ENCODE results near the gene DNAH6. TPM values are rescaled to one million over a fixed set of nuclear protein-coding genes. Genes with fewer than 3 reads are reported as not detected.

DNAH6 gene
- total and polyA plus RNA-seq, 2 experiments from 2014 or later, result 0.11 TPM; not detected in 1

DNA sequence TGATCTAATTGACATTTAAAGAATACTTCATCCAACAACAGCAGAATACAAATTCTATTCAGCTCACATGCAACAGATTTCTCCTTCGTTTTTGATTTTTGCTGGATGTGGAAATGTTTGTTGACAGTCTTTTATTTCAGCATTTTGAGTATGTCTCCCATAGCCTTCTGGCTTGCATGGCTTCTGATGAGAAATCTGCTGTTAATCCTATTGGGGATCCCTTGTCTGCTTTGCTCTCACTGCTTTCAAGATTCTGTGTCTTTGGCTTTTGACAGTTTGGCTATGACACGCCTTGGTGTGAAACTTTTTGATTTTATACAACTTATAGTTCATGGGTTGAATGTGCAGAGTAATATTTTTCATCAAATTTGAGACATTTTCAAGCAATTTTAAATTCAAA lies 319.9 kb downstream of the DNAH6 start:
- 53 to 64% methylated on average over 2 of the region's 2 CpGs for WGBS, 2 experiments (ENCODE audit: low coverage in 1 of 2, low lambda C conversion rate in 2 of 2, missing lambda C conversion rate in 2 of 2)
- peaks cover 25% of the 10 kb centered on the region for H3K4me1 ChIP-seq (ENCODE audit: insufficient read depth)

DNA sequence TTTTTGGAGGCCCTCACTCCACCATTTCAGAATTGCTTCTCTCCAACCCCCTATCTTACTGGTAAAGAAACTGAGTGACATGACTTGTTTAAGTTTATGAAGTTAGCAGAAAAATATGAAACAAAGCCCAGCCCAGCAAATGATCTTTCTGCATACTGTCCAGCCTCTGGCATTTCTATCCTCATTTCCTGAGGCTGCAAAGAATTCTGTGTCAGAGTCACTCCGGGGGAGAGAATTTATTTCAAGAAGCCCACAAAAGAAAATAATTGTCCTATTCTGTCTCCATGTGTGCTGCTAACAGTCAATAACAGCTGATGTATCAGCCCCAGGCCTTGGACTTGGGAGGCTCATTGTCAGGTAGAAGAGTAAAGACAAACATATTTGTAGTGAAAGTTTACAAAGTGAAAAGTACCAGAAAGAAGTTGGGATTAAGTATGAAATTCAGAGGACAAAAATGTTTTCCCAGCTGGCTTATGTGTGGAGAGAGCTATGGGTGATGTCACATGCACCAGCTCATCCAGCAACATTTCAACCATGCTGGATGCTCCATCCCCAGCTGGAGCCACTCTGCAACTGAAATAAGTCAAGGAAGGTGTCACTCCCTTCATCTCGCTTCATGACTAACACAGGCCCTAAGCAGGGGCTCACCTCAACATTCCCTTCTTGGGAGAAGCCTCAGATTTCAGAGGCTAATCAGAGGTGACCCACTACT lies 322.3 kb downstream of the DNAH6 start:
- no peak for TF ChIP-seq EZH2phosphoT487 (IDR thresholded peaks at IDR 0.05; ENCODE audit: insufficient read depth, low read depth)
- no peak for TF ChIP-seq EZH2 (IDR thresholded peaks at IDR 0.05; ENCODE audit: insufficient read depth, poor library complexity, severe bottlenecking)
- in situ Hi-C loops (cut with MboI), result no loop called here
- no peaks in the 10 kb centered on the region for H4K20me1 ChIP-seq (ENCODE audit: insufficient read depth)
- no peaks in the 10 kb centered on the region for H3K36me3 ChIP-seq (ENCODE audit: low read depth)
- peak; percentile 66 for DNase-seq
- 85 to 86% methylated on average over 2 of the region's 2 CpGs for WGBS, 2 experiments (ENCODE audit: low coverage in 1 of 2, low lambda C conversion rate in 2 of 2, missing lambda C conversion rate in 2 of 2)
- no peak overlapping the region for H2AFZ ChIP-seq
- peak overlapping the region; percentile 44 for H3K27ac ChIP-seq
- peaks cover 25% of the 10 kb centered on the region for H3K4me1 ChIP-seq (ENCODE audit: insufficient read depth)
- H3K27me3 ChIP-seq (replicated peaks; ENCODE audit: insufficient read depth), result no peaks in the 10 kb centered on the region
- peaks cover 18% of the 10 kb centered on the region for H3F3A ChIP-seq (ENCODE audit: insufficient read depth)
- 0 out of 2 replicates have a peak overlapping the region, but pooled peaks have one; percentile 17 for H3K4me3 ChIP-seq
- H3K79me2 ChIP-seq (ENCODE audit: insufficient read depth), result no peaks in the 10 kb centered on the region
- H3K9me3 ChIP-seq (ENCODE audit: low read depth), result no peaks in the 10 kb centered on the region
- no peak overlapping the region for H3K9ac ChIP-seq
- H3K9me2 ChIP-seq (ENCODE audit: insufficient read depth), result no peaks in the 10 kb centered on the region
- peak overlapping the region; percentile 26 for H3K4me2 ChIP-seq (ENCODE audit: unreplicated experiment)

More for the DNA sequence above, 319.9 kb downstream of the DNAH6 start:
- H3K27me3 ChIP-seq (replicated peaks; ENCODE audit: insufficient read depth), result no peaks in the 10 kb centered on the region
- H3K4me3 ChIP-seq, result no peak overlapping the region
- H3K9me2 ChIP-seq (ENCODE audit: insufficient read depth), result no peaks in the 10 kb centered on the region
- H3K79me2 ChIP-seq (ENCODE audit: insufficient read depth), result no peaks in the 10 kb centered on the region
- H2AFZ ChIP-seq, result no peak overlapping the region
- no peak overlapping the region for H3K27ac ChIP-seq
- peaks cover 18% of the 10 kb centered on the region for H3F3A ChIP-seq (ENCODE audit: insufficient read depth)
- DNase-seq, result no peak
- H3K4me2 ChIP-seq (ENCODE audit: unreplicated experiment), result no peak overlapping the region
- no peak for TF ChIP-seq EZH2 (IDR thresholded peaks at IDR 0.05; ENCODE audit: insufficient read depth, poor library complexity, severe bottlenecking)
- no peak for TF ChIP-seq EZH2phosphoT487 (IDR thresholded peaks at IDR 0.05; ENCODE audit: insufficient read depth, low read depth)
- no peak overlapping the region for H3K9ac ChIP-seq
- in situ Hi-C loops (cut with MboI), result no loop called here
- H3K9me3 ChIP-seq (ENCODE audit: low read depth), result no peaks in the 10 kb centered on the region
- no peaks in the 10 kb centered on the region for H3K36me3 ChIP-seq (ENCODE audit: low read depth)
- no peaks in the 10 kb centered on the region for H4K20me1 ChIP-seq (ENCODE audit: insufficient read depth)

DNA sequence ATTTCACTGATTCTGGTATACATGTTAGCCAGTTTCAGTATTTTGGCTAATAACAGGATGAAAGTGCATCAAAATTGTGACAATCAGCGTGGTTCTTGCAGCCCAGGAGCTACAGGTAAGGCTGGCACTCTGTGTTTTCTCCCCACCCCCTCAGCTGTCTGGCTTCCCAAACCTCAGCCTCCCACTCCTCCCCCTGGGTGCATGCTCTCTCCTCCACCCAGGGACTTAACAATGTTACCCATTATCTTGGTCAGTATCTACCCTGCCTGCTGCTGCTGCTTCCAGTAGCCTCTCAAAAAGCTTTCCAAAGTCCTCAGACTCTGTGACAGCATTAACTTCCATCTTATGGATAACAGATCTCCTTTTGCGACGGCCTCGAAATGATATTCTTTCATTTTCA lies 323.6 kb downstream of the DNAH6 start:
- Histone ChIP-seq H4K20me1 (ENCODE audit: insufficient read depth) (no peaks in the 10 kb centered on the region), H3K9me2 (ENCODE audit: insufficient read depth) (no peaks in the 10 kb centered on the region), H2AFZ (0 out of 2 replicates have a peak overlapping the region, but pooled peaks have one; percentile 12), H3K36me3 (ENCODE audit: low read depth) (no peaks in the 10 kb centered on the region), H3K4me3 (no peak overlapping the region), H3K79me2 (ENCODE audit: insufficient read depth) (no peaks in the 10 kb centered on the region), H3F3A (ENCODE audit: insufficient read depth) (peaks cover 18% of the 10 kb centered on the region), H3K9ac (no peak overlapping the region), H3K9me3 (ENCODE audit: low read depth) (no peaks in the 10 kb centered on the region), H3K4me2 (ENCODE audit: unreplicated experiment) (peak overlapping the region; percentile 39), H3K27ac (no peak overlapping the region), H3K27me3 (replicated peaks; ENCODE audit: insufficient read depth) (no peaks in the 10 kb centered on the region), H3K4me1 (ENCODE audit: insufficient read depth) (peaks cover 25% of the 10 kb centered on the region)
- no peak for DNase-seq
- in situ Hi-C loops (cut with MboI), result no loop called here
- 70 to 81% methylated on average over 4 of the region's 4 CpGs for WGBS, 2 experiments (ENCODE audit: low coverage in 1 of 2, low lambda C conversion rate in 2 of 2, missing lambda C conversion rate in 2 of 2)
- TF ChIP-seq EZH2 (IDR thresholded peaks at IDR 0.05; ENCODE audit: insufficient read depth, poor library complexity, severe bottlenecking) (no peak), EZH2phosphoT487 (IDR thresholded peaks at IDR 0.05; ENCODE audit: insufficient read depth, low read depth) (no peak)

DNA sequence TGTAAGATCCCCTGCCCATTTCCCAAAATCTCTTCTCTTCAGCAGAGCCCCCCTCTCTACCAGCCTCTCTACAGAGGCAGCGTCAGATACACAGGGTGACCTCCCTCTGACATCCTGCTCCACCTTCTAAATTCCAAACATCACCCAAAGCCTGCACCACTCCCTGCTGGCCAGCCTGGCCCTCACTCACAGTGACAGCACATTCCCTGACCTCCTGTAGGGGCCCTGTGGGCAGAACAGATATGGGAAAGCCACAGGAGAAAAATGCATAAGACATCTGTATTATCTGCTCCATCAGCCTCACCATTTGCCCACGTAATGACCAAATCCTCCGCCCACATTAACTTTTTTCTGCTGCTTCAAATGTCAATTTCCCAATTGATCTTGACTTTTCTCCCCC lies 324.0 kb downstream of the DNAH6 start:
- in situ Hi-C loops (cut with MboI), result no loop called here

More for the DNA sequence above, 324.0 kb downstream of the DNAH6 start:
- H3K79me2 ChIP-seq (ENCODE audit: insufficient read depth), result no peaks in the 10 kb centered on the region
- H3K9me2 ChIP-seq (ENCODE audit: insufficient read depth), result no peaks in the 10 kb centered on the region
- H3K4me1 ChIP-seq (ENCODE audit: insufficient read depth), result peaks cover 25% of the 10 kb centered on the region
- WGBS, 2 experiments (ENCODE audit: low coverage in 1 of 2, low lambda C conversion rate in 2 of 2, missing lambda C conversion rate in 2 of 2), result 39 to 42% methylated on average over 3 of the region's 3 CpGs
- no peaks in the 10 kb centered on the region for H3K27me3 ChIP-seq (replicated peaks; ENCODE audit: insufficient read depth)
- H3K4me3 ChIP-seq, result no peak overlapping the region
- no peaks in the 10 kb centered on the region for H4K20me1 ChIP-seq (ENCODE audit: insufficient read depth)
- H3K9ac ChIP-seq, result no peak overlapping the region
- no peaks in the 10 kb centered on the region for H3K9me3 ChIP-seq (ENCODE audit: low read depth)
- peaks cover 18% of the 10 kb centered on the region for H3F3A ChIP-seq (ENCODE audit: insufficient read depth)
- 0 out of 2 replicates have a peak overlapping the region, but pooled peaks have one; percentile 12 for H2AFZ ChIP-seq
- H3K4me2 ChIP-seq (ENCODE audit: unreplicated experiment), result peak overlapping the region; percentile 39
- H3K36me3 ChIP-seq (ENCODE audit: low read depth), result no peaks in the 10 kb centered on the region
- TF ChIP-seq EZH2 (IDR thresholded peaks at IDR 0.05; ENCODE audit: insufficient read depth, poor library complexity, severe bottlenecking) (no peak), EZH2phosphoT487 (IDR thresholded peaks at IDR 0.05; ENCODE audit: insufficient read depth, low read depth) (no peak)
- peak; percentile 33 for DNase-seq
- no peak overlapping the region for H3K27ac ChIP-seq

Data from GM23248 (cell line).